Measurements from ENCODE around the gene USP2.
A peak's percentile ranks its signal among the peaks of the same experiment; 100 is the strongest.

USP2 gene

DNA sequence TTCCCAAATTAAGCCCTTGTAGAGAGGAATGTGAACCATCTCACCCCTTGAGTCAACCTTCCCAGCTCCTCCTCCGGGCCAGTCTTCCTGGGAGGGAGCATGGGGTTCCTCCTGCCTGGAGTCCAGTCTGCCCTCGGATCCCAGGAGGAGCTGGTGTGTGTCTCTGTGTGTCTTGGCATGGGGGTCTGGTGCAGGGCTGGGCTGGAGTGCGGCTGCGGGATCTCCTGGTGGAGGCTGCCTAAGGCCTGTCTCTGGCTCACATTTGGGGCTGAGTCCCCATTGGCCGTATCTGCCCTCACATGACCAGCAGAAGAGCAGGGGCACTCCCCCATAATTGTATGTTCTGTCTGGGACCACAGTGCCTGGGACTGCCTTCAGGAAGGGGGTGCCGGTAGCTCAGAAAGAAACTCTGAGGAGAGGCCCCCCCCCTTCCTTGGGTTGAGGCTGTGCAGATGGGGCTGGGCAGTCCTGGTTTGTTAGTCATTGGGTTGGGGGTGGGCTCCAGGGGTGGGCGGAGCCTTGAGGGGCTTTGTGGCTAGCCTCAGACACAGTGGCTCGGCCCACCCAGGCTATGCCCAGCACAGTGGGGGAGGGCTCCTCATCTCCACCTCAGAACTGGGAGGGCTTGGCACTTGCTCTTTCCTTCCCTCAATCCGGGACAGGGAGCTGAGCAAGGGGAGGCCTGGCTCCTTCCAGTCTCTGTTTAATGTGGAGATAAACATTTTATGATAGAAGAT lies 43.7 kb downstream of the USP2 start:
- TF ChIP-seq, protein P1, sequence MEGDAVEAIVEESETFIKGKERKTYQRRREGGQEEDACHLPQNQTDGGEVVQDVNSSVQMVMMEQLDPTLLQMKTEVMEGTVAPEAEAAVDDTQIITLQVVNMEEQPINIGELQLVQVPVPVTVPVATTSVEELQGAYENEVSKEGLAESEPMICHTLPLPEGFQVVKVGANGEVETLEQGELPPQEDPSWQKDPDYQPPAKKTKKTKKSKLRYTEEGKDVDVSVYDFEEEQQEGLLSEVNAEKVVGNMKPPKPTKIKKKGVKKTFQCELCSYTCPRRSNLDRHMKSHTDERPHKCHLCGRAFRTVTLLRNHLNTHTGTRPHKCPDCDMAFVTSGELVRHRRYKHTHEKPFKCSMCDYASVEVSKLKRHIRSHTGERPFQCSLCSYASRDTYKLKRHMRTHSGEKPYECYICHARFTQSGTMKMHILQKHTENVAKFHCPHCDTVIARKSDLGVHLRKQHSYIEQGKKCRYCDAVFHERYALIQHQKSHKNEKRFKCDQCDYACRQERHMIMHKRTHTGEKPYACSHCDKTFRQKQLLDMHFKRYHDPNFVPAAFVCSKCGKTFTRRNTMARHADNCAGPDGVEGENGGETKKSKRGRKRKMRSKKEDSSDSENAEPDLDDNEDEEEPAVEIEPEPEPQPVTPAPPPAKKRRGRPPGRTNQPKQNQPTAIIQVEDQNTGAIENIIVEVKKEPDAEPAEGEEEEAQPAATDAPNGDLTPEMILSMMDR (IDR thresholded peaks at IDR 0.05; ENCODE audit: unreplicated experiment in 3 of 3) = no peak
- Mint-ChIP-seq H3K9me3 (no peaks in the 10 kb centered on the region), H3K27ac (peak overlapping the region; percentile 67 to 94 (median 75)), H3K4me1 (peaks cover 58% of the 10 kb centered on the region), H3K27me3 (ENCODE audit: low read depth) (peaks cover 33% of the 10 kb centered on the region), H3K36me3 (ENCODE audit: low read depth) (no peaks in the 10 kb centered on the region), H3K4me3 (peak overlapping the region; percentile 86 to 100 (median 99))

DNA sequence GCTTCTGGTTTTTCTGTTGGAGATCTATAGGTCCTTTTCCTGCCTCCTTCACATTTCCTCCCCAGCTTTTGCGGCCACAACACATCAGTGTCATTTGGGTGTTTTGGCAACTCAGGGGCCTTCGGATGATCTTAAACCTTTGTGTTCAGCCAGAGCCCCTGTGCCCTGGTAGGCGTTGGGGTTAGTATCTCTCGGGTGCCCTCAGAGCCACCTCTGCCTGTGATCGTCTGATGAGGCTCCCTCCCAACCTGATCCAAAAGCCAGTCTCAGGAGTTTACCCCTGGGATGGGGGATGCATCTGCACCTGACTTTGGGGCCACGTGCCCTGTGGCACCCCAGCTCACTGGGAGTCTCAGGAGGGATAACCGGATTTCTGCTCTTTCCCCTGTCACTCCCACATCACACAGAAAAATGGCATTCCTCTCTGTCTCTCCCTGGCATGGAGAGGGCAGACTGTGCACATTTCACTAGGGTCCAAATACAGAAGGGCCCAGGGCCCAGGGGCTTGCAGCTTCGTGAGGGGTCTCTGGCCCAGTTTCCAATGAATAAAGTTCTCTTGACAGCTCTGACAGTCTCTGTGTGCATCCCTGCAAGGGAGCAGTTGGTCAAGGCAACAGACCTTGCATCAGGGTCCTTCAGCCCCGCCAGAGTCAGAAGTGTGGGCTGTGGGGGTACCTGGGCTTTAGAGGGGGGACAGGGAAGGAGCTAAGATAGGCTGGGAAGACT lies 44.6 kb downstream of the USP2 start:
- Mint-ChIP-seq H3K27ac (peak overlapping the region in 2 of 3 experiments; percentile 67 to 75), H3K4me1 (peaks cover 61% of the 10 kb centered on the region), H3K9me3 (no peaks in the 10 kb centered on the region), H3K36me3 (ENCODE audit: low read depth) (no peaks in the 10 kb centered on the region), H3K4me3 (peak overlapping the region; percentile 86 to 100 (median 99)), H3K27me3 (ENCODE audit: low read depth) (peaks cover 26% of the 10 kb centered on the region)
- TF ChIP-seq, protein P1 (IDR thresholded peaks at IDR 0.05; ENCODE audit: unreplicated experiment in 3 of 3) = no peak

DNA sequence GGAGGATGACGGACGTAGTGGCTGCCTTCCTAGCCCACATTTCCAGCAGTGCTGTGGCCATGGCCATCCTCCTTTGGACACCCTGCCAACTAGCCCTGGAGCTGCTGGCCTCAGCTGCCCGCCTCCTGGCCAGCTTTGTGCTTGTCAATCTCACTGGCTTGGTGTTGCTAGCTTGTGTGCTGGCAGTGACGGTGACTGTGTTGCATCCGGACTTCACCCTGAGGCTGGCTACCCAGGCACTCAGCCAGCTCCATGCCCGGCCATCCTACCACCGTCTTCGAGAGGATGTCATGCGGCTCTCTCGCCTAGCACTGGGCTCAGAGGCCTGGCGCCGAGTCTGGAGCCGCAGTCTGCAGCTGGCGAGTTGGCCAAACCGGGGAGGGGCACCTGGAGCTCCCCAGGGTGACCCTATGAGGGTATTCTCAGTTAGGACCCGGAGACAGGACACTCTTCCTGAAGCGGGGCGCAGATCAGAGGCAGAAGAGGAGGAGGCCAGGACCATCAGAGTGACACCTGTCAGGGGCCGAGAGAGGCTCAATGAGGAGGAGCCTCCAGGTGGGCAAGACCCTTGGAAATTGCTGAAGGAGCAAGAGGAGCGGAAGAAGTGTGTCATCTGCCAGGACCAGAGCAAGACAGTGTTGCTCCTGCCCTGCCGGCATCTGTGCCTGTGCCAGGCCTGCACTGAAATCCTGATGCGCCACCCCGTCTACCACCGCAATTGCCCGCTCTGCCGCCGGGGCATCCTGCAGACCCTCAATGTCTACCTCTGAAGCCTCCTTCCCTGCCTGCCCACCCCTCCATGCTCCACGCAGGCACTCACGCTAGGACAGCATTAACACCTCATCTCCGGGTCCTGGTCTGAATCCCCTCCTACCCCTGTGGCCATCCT lies 45.6 kb downstream of the USP2 start:
- peaks cover 18% of the 10 kb centered on the region for H3K27me3 Mint-ChIP-seq (ENCODE audit: low read depth)
- H3K4me3 Mint-ChIP-seq = peak overlapping the region; percentile 99 to 100 (median 99)
- H3K4me1 Mint-ChIP-seq = peaks cover 58% of the 10 kb centered on the region
- H3K36me3 Mint-ChIP-seq (ENCODE audit: low read depth) = no peaks in the 10 kb centered on the region
- H3K9me3 Mint-ChIP-seq = no peaks in the 10 kb centered on the region
- TF ChIP-seq, protein P1 (IDR thresholded peaks at IDR 0.05; ENCODE audit: unreplicated experiment in 3 of 3) = no peak
- H3K27ac Mint-ChIP-seq = peak overlapping the region in 1 of 3 experiments; percentile 44

DNA sequence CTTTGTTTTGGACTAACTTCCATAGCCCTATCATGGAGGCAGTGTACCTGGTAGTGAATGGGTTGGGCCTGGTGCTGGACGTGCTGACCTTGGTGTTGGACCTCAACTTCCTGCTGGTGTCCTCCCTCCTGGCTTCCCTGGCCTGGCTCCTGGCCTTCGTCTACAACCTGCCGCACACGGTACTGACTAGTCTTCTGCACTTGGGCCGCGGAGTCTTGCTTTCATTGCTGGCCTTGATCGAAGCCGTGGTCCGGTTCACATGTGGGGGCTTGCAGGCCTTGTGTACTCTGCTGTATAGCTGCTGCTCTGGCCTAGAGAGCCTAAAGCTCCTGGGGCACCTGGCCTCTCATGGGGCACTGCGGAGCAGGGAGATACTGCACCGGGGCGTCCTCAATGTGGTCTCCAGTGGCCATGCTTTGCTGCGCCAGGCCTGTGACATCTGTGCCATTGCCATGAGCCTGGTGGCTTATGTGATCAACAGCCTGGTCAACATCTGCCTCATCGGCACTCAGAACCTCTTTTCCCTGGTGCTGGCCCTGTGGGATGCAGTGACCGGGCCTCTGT lies 46.3 kb downstream of the USP2 start:
- H3K27ac Mint-ChIP-seq = peak overlapping the region; percentile 69 to 94 (median 87)
- no peaks in the 10 kb centered on the region for H3K36me3 Mint-ChIP-seq (ENCODE audit: low read depth)
- TF ChIP-seq, protein P1 (IDR thresholded peaks at IDR 0.05; ENCODE audit: unreplicated experiment in 3 of 3) = no peak

DNA sequence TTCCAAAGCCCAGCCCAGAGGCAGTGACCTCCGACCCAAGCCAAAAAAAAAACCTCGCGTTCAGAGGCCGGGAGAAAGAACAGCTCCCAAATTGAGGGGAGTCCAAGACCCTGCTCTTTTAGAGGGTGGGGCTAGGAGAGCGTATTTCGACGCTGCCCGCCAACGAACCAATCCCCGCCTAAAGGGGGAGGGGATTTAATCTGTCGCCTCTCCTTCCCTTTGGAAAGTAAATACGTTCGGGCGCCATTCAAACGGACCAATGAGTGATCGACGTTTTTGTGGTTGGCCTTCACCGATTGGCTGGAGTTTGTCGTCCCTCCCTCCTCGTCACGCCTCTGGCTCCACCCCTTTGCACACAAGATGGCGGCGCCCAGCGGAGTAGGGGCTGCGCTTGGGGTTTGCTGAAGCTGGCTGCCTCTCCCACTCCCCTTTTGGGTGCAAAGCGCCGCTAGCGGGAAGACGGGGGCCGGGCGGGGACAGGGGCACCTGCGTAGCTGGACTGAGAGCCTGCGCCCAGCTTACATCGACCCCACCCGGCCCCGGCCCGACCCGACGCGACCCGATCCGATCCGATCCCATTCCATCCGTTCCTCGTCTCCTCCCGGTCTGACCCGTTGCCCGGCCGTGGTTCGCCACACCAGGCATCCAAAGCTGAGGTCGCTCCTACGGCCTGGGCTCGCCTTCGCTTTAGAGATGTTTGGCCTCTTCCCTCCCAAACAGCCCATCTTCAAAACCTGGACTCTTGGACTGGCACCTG lies 47.1 kb downstream of the USP2 start, which contains the start of gene RNF26:
Gene RNF26, plus strand, starts transcription at position 354 of the 757 bp plus-strand sequence. CDS start 596 bp downstream, outside the sequence.
- H3K27ac Mint-ChIP-seq = peak within 1 kb of the TSS; percentile 69 to 94 (median 87)
- H3K4me3 Mint-ChIP-seq = peak within 1 kb of the TSS; percentile 99 to 100 (median 99)
- H3K9me3 Mint-ChIP-seq = no peaks in the 10 kb centered on the region
- TF ChIP-seq, protein P1 (IDR thresholded peaks at IDR 0.05; ENCODE audit: unreplicated experiment in 3 of 3) = no peak
- peaks cover 53% of the 10 kb centered on the region for H3K4me1 Mint-ChIP-seq
- no peaks in the 10 kb centered on the region for H3K36me3 Mint-ChIP-seq (ENCODE audit: low read depth)
- peaks cover 12% of the 10 kb centered on the region for H3K27me3 Mint-ChIP-seq (ENCODE audit: low read depth)

More for the DNA sequence above, 46.3 kb downstream of the USP2 start:
- Mint-ChIP-seq H3K4me1 (peaks cover 54% of the 10 kb centered on the region), H3K4me3 (peak overlapping the region; percentile 99 to 100 (median 99)), H3K9me3 (no peaks in the 10 kb centered on the region), H3K27me3 (ENCODE audit: low read depth) (peaks cover 14% of the 10 kb centered on the region)
